D721Med (cell line): ENCODE data around the gene RAMP1.

Experiments
- DNase-seq: peaks from one replicate; pipeline ENCODE4 v3.0.0; 2011; ENCODE audit warnings: low spot score; ENCODE audit not compliant: insufficient read length
- FAIRE-seq: peaks from 2 replicates; lab custom pipeline; 2011; peaks lifted over from hg19 to GRCh38; lab: Jason Lieb, UNC
- TF ChIP-seq, protein P1 (sequence below): IDR thresholded peaks from 2 replicates; pipeline ENCODE4 v1.5.1; 2012; ENCODE audit warnings: mild to moderate bottlenecking, control low read depth; ENCODE audit not compliant: insufficient read depth; ENCODE audit errors: missing control alignments

The RAMP1 gene

DNA sequence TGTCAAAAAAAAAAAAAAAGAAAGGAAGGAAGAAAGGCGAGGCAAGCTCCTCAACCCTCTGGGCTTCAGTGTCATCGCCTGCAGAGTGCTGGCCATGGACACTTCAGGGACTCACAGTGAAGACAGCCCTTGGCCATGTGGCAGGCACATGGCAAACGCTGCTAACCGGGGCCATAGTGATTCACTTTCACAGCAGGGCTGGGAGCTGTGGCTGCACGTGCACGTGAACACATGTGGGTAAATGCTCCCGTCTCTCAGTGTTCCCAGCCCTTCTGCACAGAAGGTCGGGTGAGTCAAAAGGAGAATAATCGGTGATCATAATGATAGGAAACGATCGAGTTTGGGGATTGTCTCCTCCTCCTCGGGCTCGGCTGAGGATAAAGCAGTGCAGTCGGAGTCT is 61.2 kb downstream of the RAMP1 start:
- TF ChIP-seq, protein P1, sequence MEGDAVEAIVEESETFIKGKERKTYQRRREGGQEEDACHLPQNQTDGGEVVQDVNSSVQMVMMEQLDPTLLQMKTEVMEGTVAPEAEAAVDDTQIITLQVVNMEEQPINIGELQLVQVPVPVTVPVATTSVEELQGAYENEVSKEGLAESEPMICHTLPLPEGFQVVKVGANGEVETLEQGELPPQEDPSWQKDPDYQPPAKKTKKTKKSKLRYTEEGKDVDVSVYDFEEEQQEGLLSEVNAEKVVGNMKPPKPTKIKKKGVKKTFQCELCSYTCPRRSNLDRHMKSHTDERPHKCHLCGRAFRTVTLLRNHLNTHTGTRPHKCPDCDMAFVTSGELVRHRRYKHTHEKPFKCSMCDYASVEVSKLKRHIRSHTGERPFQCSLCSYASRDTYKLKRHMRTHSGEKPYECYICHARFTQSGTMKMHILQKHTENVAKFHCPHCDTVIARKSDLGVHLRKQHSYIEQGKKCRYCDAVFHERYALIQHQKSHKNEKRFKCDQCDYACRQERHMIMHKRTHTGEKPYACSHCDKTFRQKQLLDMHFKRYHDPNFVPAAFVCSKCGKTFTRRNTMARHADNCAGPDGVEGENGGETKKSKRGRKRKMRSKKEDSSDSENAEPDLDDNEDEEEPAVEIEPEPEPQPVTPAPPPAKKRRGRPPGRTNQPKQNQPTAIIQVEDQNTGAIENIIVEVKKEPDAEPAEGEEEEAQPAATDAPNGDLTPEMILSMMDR, result no peak

DNA sequence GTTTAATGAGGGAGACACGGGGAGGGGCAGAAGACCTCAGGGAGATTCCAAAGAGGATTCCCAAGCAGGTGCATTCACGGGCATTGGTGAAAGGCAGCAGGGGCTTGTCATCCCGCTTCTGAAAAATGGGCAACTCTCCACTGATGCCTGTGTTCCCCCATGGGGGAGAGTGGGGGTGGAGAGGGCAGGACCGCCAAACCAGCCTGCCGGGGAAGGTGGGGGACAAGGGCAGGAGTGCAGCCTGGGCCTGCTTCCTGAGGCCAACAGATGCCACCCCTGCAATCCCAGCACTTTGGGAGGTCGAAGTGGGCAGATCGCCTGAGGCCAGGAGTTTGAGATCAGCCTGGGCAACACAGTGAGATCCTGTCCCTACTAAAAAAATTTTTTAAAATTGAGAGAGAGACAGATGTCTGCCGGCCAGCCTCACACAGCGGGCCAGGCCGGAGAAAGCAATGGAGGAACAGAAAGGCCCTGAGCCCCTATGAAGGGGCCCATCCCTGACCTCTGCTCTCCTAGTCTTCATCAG is 62.6 kb downstream of the RAMP1 start:
- TF ChIP-seq, protein P1, result no peak
- DNase-seq (no peak), FAIRE-seq (no peak)

More for the DNA sequence above, 61.2 kb downstream of the RAMP1 start:
- FAIRE-seq, result no peak
- DNase-seq, result no peak

GRCh38 chr2:237922641-237923361 is 63.4 kb downstream of the RAMP1 start:
- FAIRE-seq (no peak), DNase-seq (no peak)
- TF ChIP-seq, protein P1, result no peak

DNA sequence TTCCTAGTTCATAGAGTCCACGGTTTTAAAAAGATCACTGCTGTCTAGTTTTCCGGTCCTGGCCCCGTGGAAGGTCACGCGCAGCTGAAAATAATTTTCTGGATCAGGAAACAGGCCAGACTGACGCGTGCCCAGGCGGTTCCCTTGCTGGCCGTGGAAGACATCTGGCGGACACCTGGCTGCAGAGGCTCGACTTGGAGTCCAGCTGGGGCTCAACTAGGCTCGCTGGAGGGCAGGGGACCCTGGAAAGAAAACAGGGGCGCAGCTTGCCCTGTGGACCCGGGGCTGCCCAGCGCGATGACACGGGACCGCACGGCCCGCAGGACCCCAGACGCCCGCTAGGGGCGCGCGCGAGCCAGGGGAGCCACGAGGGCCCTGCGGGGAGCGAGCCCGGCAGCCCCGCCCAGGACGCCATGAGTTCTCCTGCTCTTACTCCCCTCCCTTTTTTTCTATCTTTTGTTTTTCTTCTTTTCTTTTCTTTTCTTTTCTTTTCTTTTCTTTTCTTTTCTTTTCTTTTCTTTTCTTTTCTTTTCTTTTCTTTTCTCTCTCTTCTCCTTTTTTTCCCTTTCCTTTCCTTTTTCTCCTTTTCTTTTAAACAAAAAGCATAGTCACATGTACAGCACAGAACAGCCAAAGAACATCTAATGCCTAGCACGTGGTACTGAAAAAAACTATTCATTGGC is 64.2 kb downstream of the RAMP1 start:
- DNase-seq (no peak), FAIRE-seq (no peak)
- TF ChIP-seq, protein P1, result no peak

DNA sequence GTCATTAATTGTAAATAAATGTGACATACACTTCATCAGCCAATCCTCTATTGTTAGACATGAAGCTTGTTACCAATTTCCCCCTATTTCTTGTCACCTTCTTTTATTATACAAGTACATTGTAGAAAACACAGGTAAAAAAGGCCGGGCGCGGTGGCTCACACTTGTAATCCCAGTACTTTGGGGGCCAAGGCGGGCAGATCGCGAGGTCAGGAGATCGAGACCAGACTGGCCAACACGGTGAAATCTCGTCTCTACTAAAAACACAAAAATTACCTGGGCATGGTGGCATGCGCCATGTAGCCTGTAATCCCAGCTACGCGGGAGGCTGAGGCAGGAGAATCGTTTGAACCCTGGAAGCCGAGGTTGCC is 64.7 kb downstream of the RAMP1 start:
- FAIRE-seq, result no peak
- DNase-seq, result no peak
- TF ChIP-seq, protein P1, result no peak

DNA sequence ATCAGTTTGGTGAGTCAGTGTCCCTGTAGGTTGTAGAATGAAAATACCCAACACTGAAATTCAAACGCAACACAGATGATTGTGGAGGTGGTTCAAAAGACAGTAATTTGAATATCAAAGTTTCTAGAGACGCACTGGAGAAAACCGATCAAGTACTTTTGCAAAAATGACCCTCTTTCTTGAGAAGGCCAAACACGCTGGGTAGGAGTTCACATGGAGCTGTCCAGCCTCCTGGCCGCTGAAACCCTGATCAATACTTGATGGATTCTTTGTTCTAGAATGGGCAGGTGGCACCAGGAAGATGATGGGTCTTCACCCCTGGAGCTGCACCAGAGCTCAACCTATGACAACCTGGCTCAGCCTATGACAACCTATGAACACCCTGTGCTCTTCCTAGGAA is 67.7 kb downstream of the RAMP1 start:
- no peak for FAIRE-seq
- no peak for DNase-seq
- TF ChIP-seq, protein P1, result no peak

- no peak for FAIRE-seq
- DNase-seq, result no peak
- TF ChIP-seq, protein P1, result no peak
Measured at GRCh38 chr2:237927986-237928385, 68.6 kb downstream of the RAMP1 start.
